ENCODE results near the gene OR2T5. TPM values are rescaled to one million over a fixed set of nuclear protein-coding genes. Genes with fewer than 3 reads are reported as not detected.
"Not testable (repeated sequence)": the region's sequence is repeated elsewhere in the genome, so short reads cannot be mapped to it uniquely, and the experiment has no call there.

OR2T5 gene
- total RNA-seq, 1 donor from 2014 or later, result not detected

DNA sequence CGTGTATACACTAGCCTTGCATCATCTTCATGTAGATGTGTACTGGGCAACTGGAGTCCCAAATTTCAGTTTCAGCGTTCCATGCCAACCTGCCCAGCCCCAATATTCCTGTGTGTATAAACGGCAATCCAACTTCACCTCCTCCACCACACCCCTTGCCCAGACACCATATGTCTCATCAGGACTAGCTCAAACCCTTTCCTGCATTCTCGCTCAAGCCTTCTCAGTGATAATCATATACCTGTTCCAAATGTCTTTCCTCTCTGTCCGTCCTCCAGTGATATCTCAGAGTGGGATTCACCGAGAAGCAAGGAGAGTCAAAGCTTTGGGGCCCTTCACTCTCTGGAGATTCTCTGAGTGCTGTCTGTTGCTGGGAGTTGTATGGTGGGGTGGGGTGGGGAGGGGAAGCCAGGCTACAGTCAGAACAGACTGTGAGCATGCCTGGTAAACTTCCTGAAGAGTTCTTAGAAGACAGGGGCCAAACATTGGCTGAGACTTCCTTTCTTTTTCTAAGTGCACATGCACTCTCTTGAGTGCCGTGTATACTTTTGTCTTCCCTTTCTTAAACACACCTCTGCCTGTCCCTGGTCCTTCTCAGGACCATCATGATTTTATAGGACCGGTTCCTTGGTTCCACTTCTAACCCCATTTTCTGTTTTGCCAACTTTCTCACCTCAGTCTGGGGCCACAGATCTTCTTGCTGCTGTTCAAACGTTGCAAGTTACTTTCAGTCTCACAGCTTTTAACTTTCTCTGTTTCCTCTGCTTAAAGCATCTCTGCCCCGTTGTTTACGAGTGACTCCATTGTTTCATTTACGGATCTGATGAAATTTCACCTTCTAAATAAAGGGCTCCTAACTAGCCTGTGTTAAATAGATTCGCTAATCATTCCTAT is 6.5 kb upstream of the OR2T5 start:
- intact Hi-C loops (cut with micrococcal nuclease); ATAC-seq; DNase-seq: not testable (repeated sequence)

DNA sequence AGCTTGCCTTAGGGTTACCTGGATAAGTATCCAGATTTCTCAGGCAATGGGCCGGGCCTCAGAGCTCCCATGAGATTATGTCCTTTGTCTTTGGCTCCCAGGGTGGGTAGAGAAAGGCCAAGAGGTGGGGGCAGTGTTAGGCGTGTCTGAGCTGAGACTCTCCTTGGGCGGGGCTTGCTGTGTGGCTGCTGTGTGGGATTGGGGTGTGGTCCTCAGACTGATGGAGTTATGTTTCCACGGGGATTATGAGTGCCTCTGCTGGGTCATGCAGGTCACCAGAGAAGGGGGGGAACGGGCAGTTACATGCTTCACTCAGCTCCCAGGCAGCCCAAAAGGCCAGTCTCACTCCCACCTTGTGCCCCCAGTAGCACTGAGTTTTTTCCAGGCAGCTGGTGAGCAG is 8.3 kb downstream of the OR2T5 start:
- ATAC-seq; DNase-seq; intact Hi-C loops (cut with micrococcal nuclease): not testable (repeated sequence)

DNA sequence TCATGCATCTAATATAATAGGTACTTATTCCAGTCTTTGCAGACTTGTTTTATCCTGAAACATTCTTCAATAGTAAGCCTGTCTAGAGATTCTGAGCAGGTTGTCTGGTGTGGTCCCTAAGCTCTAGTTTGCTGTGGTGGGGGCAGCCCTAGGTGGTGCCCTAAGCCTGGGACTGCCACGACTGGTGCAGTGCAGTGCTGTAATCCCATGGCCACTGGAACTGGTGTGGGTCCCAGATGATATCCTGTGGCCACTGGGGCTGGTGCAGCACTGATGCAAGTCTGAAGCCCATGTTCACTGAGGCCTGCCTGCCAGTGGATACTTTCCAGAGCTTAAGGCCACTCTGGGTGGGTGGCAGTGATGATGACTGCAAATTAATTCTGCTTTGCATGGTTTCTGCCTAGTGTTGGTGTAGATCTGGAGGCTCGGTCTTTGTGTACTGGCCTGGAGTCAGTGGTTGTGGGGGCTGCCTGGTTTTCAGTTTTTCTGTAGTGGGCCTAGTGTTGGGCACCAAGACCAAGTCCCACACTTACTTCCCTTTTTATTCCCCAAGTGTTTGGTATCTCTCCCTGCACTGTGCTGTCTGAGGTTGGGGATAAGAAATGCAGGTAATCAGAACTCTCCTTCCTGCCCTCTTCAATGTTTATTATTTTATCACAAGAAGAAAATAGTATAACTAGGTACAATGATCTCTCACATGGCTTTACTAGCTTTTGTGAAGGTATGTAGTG is 12.1 kb downstream of the OR2T5 start:
- intact Hi-C loops (cut with micrococcal nuclease); ATAC-seq; DNase-seq: not testable (repeated sequence)

DNA sequence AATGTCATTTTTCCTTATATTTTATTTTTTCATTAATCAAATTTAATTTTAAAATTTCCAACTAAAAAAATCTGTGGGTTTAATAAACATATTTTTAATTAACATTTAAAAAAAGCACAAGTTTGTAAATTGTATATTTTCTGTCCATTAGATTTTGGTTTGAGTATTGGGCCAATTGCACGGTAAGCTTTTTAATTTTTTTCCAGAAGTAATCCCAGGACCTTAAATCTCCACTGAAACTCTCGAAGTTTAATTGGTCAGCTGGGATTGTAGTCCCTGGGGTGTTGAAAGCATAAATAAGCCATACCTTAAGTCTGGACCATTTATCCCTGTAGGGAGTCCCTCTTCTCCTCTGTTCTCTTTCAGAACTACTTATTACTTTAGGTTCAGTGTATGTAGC is 19.4 kb downstream of the OR2T5 start, which contains the start of gene OR2G6:
OR2G6 (plus strand) TSS at position 301 of the 400 bp plus-strand sequence. CDS start 13,574 bp downstream, outside the sequence.
- ATAC-seq; intact Hi-C loops (cut with micrococcal nuclease); DNase-seq: not testable (repeated sequence)

DNA sequence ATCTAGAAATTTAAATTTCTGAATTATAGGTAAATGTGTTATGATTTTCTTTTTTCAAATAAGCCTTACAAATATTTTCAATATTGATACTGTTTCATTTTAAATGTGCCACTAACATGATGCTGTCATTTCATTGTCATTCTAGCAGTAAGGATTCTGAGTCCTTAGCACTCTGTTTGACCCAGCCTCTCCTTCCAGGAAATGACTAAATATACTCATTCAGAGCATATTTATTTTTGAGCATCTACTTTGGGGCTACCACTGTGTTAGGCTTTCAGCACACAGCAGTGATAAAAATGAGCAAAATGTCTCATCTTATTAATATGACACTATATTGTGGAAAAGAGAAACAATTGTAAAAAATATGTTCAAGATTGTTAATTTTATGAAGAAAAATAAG is 21.8 kb downstream of the OR2T5 start:
- intact Hi-C loops (cut with micrococcal nuclease), result not testable (repeated sequence)

DNA sequence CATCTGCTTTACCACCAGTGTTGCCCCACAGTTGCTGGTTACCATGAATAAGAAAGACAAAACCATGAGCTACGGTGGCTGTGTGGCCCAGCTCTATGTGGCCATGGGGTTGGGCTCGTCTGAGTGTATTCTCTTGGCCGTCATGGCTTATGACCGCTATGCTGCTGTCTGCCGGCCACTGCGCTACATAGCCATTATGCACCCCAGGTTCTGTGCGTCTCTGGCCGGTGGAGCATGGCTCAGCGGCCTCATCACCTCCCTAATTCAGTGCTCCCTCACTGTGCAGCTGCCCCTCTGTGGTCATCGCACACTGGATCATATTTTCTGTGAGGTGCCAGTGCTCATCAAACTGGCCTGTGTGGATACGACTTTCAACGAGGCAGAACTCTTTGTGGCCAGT is 33.5 kb downstream of the OR2T5 start:
- intact Hi-C loops (cut with micrococcal nuclease), result no loop called here
- DNase-seq, result no peak
- ATAC-seq, result no peak

More for the DNA sequence above, 21.8 kb downstream of the OR2T5 start:
- ATAC-seq, DNase-seq: not testable (repeated sequence)

DNA sequence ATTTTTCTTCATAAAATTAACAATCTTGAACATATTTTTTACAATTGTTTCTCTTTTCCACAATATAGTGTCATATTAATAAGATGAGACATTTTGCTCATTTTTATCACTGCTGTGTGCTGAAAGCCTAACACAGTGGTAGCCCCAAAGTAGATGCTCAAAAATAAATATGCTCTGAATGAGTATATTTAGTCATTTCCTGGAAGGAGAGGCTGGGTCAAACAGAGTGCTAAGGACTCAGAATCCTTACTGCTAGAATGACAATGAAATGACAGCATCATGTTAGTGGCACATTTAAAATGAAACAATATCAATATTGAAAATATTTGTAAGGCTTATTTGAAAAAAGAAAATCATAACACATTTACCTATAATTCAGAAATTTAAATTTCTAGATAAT is 49.1 kb downstream of the OR2T5 start:
- ATAC-seq; intact Hi-C loops (cut with micrococcal nuclease): not testable (repeated sequence)

More for the DNA sequence above, 49.1 kb downstream of the OR2T5 start:
- DNase-seq, result not testable (repeated sequence)

Other genes starting within 250 kb of the OR2T5 start
- gene OR2T33, start 210.6 kb upstream of the OR2T5 start, total RNA-seq, result not detected
- gene OR2T12, start 185.2 kb upstream of the OR2T5 start, total RNA-seq, result not detected
- not detected for gene OR2M7, start 164.0 kb upstream of the OR2T5 start, total RNA-seq
- not detected for gene OR14C36, start 139.8 kb upstream of the OR2T5 start, total RNA-seq
- not detected for gene OR2T4, start 126.9 kb upstream of the OR2T5 start, total RNA-seq
- gene OR2T6, start 112.8 kb upstream of the OR2T5 start, total RNA-seq, result not detected
- not detected for gene OR2T1, start 85.5 kb upstream of the OR2T5 start, total RNA-seq
- gene OR2T2, start 43.0 kb upstream of the OR2T5 start, total RNA-seq, result not detected
- not detected for gene OR2T3, start 15.2 kb upstream of the OR2T5 start, total RNA-seq
- gene OR2G6, start 19.5 kb downstream of the OR2T5 start, total RNA-seq, result not detected
- not detected for gene OR2T29, start 74.2 kb downstream of the OR2T5 start, total RNA-seq
- gene OR2T34, start 86.2 kb downstream of the OR2T5 start, total RNA-seq, result not detected
- gene OR2T10, start 109.1 kb downstream of the OR2T5 start, total RNA-seq, result not detected
- not detected for gene OR2T11, start 146.5 kb downstream of the OR2T5 start, total RNA-seq
- not detected for gene OR2T35, start 156.7 kb downstream of the OR2T5 start, total RNA-seq
- not detected for gene OR2T27, start 166.9 kb downstream of the OR2T5 start, total RNA-seq
- gene OR14I1, start 214.2 kb downstream of the OR2T5 start, total RNA-seq, result not detected

All from left ventricle myocardium superior (tissue), 1 donor.